ENCODE data around the gene HNRNPC. TPM values are rescaled to one million over a fixed set of nuclear protein-coding genes. Genes with fewer than 3 reads are reported as not detected.

The HNRNPC gene
- total and polyA plus RNA-seq, 2 of the 8 experiments (the other 6 are each of a cell fraction or from before 2014, with no cell fraction given), result 781 to 1,207 TPM

DNA sequence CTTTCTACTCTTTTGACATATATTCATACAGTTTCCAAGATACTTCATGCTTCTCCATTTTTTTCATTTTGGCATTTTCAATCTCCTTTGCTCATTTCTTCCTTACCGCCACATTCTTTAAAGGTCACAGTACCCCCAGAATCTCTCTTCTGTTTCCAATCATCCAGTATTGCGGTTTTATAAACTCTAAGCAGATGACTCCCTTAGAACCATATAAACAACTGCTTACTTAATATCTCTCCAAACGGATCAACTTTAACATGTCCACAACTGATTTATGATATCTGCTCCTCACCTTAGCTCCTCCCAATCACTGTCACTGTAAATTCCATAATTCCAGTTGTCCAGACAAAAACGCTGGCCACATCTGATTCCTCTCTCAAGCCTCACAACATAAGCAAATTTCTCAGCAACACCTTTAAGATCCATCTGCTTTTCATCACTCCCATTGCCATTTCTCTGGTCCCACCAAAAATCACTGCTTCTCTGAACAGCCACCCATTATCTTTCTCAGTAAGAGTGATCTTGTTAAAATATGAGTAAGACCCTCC is 49.6 kb downstream of the HNRNPC start:
- Histone ChIP-seq H2BK120ac (replicated peaks; ENCODE audit: low read depth, low read length) (no peak overlapping the region), H4K5ac (ENCODE audit: insufficient read length, low read depth, low read length) (no peak overlapping the region)
- no peak for FAIRE-seq

More for the DNA sequence above, 49.6 kb downstream of the HNRNPC start:
- no peak overlapping the region for H3K56ac ChIP-seq (replicated peaks; ENCODE audit: insufficient read length, low read depth, low read length)
- no peak overlapping the region for H3K14ac ChIP-seq (ENCODE audit: insufficient read length)
- no peak overlapping the region for H3K27ac ChIP-seq (ENCODE audit: low read depth, low read length)
- WGBS, 2 experiments (ENCODE audit: extremely low coverage in 1 of 2, insufficient coverage in 1 of 2, insufficient read length in 1 of 2, insufficient replicate concordance in 2 of 2, low coverage in 1 of 2, low lambda C conversion rate in 2 of 2, missing lambda C conversion rate in 1 of 2), result 91% methylated on average over 4 of the region's 4 CpGs; no CpG with 5 or more reads in 1 of the 2 experiments
- TF ChIP-seq GTF2F1 (IDR thresholded peaks at IDR 0.05; ENCODE audit: borderline replicate concordance, low read depth, low read length) (no peak), POLR2A (IDR thresholded peaks at IDR 0.05; ENCODE audit: control extremely low read depth in 1 of 2, low read depth in 2 of 2, low read length in 2 of 2) (no peak), SAP30 (IDR thresholded peaks at IDR 0.05; ENCODE audit: insufficient read depth, insufficient replicate concordance, low read length) (no peak), CEBPB (IDR thresholded peaks at IDR 0.05; ENCODE audit: low read depth, low read length) (no peak)
- H4K91ac ChIP-seq (replicated peaks; ENCODE audit: insufficient read length, low read length), result no peak overlapping the region
- no peak overlapping the region for H2BK5ac ChIP-seq (ENCODE audit: low read depth, low read length)
- H3K27me3 ChIP-seq (replicated peaks in 1 of 4; ENCODE audit: control insufficient read depth in 3 of 4, extremely low read depth in 1 of 4, insufficient read depth in 3 of 4, low read length in 3 of 4), result no peaks in the 10 kb centered on the region
- no peak overlapping the region for H3K4me2 ChIP-seq (ENCODE audit: insufficient read depth in 1 of 2, low read depth in 2 of 2, low read length in 2 of 2)
- H3K4ac ChIP-seq (replicated peaks; ENCODE audit: insufficient read length, low read depth, low read length), result no peak overlapping the region
- H3K79me1 ChIP-seq (ENCODE audit: low read depth, low read length), result peaks cover 2% of the 10 kb centered on the region; the same call in 1 of the 2 replicates
- H3K4me3 ChIP-seq (ENCODE audit: extremely low read depth in 1 of 4, insufficient read depth in 2 of 4, low read depth in 3 of 4, low read length in 4 of 4), result no peak overlapping the region
- H2AFZ ChIP-seq (ENCODE audit: low read length), result no peak overlapping the region
- no peak overlapping the region for H3K23ac ChIP-seq (ENCODE audit: insufficient read length)
- H2AK5ac ChIP-seq (ENCODE audit: low read depth, low read length), result no peak overlapping the region
- H3K36me3 ChIP-seq (ENCODE audit: control insufficient read depth in 2 of 4, insufficient read depth in 4 of 4, low read length in 3 of 4), result peaks cover 14 to 98% (median 49%) of the 10 kb centered on the region in 4 experiments; a peak in 7 of 8 replicates
- H3K18ac ChIP-seq (ENCODE audit: extremely low read depth, low read length), result no peak overlapping the region
- no peak overlapping the region for H4K8ac ChIP-seq (ENCODE audit: extremely low read depth, insufficient read depth, low read length)
- no peak overlapping the region for H2BK20ac ChIP-seq (ENCODE audit: low read length)
- no peak for DNase-seq (ENCODE audit: low read depth in 1 of 2, low spot score in 2 of 2)
- ChIA-PET CTCF (ENCODE audit: partially characterized antibody) (interaction anchor here (0.6 kb wide), 1 partner anchor 34 kb away, joined by 3 read pairs; no protein-coding TSS in a partner anchor), POLR2A (ENCODE audit: partially characterized antibody) (interaction anchor here (0.9 to 7.9 kb wide), 5 partner anchors 9 to 15 kb away, joined by 3 to 97 read pairs (median 4); no protein-coding TSS in a partner anchor)
- no peak overlapping the region for H2BK12ac ChIP-seq (ENCODE audit: low read depth, low read length)
- H4K20me1 ChIP-seq (replicated peaks in 1 of 2; ENCODE audit: control insufficient read depth in 1 of 2, insufficient read depth in 2 of 2, low read length in 2 of 2), result peaks cover 24 to 26% of the 10 kb centered on the region in 2 experiments
- no peaks in the 10 kb centered on the region for H3K23me2 ChIP-seq (ENCODE audit: low read depth, low read length)
- H3K9ac ChIP-seq (replicated peaks in 1 of 4; ENCODE audit: extremely low read depth in 1 of 4, low read depth in 3 of 4, low read length in 3 of 4), result no peak overlapping the region
- H3K79me2 ChIP-seq (ENCODE audit: control insufficient read depth in 1 of 2, insufficient read depth in 2 of 2, low read length in 2 of 2), result peaks cover 0 to 97% of the 10 kb centered on the region in 2 experiments; a peak in 3 of 4 replicates
- H3K4me1 ChIP-seq (replicated peaks in 1 of 4; ENCODE audit: control insufficient read depth in 3 of 4, insufficient read depth in 4 of 4, low read length in 3 of 4), result peaks cover 0 to 2% (median 0%) of the 10 kb centered on the region in 4 experiments; a peak in 2 of 7 replicates
- H2BK15ac ChIP-seq (ENCODE audit: low read length), result no peak overlapping the region
- no peaks in the 10 kb centered on the region for H3K9me3 ChIP-seq (ENCODE audit: insufficient read depth in 2 of 2, low read depth in 1 of 2, low read length in 1 of 2)

Measured in H1 (cell line).